Gastroesophageal sphincter (tissue), 3 donors: ENCODE data around the gene STARD6.

Experiments
- EP300 ChIP-seq: sonication (generic); formaldehyde crosslinking; IDR thresholded peaks from one replicate; pipeline ENCODE4 v1.6.1; 2017; ENCODE audit warnings: antibody characterized with exemption, mild to moderate bottlenecking
- POLR2A ChIP-seq, 2 donors: fragments of 450-650 bp; IDR thresholded peaks; one replicate each; pipeline ENCODE4 v1.6.1; 2017; ENCODE audit warnings: antibody characterized with exemption in 2 of 2, mild to moderate bottlenecking in 2 of 2, moderate library complexity in 1 of 2
- TF ChIP-seq, protein P1 (sequence below), 4 experiments: fragments of 200-600 bp in 2 of 4; fragments of 450-650 bp in 2 of 4; sonication (generic) in 1 of 4; IDR thresholded peaks; one replicate each; pipeline ENCODE4 v1.5.1; 2017 to 2019; ENCODE audit warnings: antibody characterized with exemption in 4 of 4, mild to moderate bottlenecking in 2 of 4, moderate library complexity in 2 of 4

DNA sequence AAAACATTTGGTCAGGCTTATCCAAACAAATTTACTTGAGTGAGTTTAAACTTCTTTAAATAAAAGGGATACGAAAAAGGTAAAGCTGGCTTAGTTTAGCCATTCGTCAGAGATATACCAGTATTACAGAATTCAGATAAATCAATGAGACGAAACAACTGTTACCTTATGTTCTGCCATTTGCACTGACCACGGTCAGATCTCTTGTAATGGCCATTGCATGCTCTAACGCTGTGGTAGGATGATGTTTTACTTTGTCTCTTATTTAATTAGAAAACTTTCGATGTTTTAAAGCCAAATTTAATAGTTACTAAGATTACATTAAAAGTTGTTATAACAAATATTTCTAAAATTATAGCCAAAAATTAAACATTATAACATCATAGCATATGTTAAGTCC is 1.6 kb upstream of the STARD6 start:
- TF ChIP-seq, protein P1, sequence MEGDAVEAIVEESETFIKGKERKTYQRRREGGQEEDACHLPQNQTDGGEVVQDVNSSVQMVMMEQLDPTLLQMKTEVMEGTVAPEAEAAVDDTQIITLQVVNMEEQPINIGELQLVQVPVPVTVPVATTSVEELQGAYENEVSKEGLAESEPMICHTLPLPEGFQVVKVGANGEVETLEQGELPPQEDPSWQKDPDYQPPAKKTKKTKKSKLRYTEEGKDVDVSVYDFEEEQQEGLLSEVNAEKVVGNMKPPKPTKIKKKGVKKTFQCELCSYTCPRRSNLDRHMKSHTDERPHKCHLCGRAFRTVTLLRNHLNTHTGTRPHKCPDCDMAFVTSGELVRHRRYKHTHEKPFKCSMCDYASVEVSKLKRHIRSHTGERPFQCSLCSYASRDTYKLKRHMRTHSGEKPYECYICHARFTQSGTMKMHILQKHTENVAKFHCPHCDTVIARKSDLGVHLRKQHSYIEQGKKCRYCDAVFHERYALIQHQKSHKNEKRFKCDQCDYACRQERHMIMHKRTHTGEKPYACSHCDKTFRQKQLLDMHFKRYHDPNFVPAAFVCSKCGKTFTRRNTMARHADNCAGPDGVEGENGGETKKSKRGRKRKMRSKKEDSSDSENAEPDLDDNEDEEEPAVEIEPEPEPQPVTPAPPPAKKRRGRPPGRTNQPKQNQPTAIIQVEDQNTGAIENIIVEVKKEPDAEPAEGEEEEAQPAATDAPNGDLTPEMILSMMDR (IDR thresholded peaks at IDR 0.05): no peak
- TF ChIP-seq EP300 (no peak), POLR2A (IDR thresholded peaks at IDR 0.05) (no peak)
